MM.1S (cell line): ENCODE data around the gene PRLH.

Experiments
- DNase-seq: peaks from one replicate; pipeline ENCODE4 v3.0.0-alpha.2; 2015
- H2AFZ ChIP-seq: fragments of 300-600 bp; sonication (generic); 2 replicates; pipeline ENCODE4 v1.6.0; 2016; ENCODE audit warnings: antibody characterized with exemption, low read length
- H3F3A ChIP-seq: fragments of 300-600 bp; sonication (generic); 2 replicates; pipeline ENCODE4 v1.6.1; 2016; ENCODE audit warnings: mild to moderate bottlenecking, antibody characterized with exemption, low read length, moderate library complexity, mixed read lengths; ENCODE audit not compliant: insufficient read depth
- H3K27ac ChIP-seq: fragments of 300-600 bp; sonication (generic); 2 replicates; pipeline ENCODE4 v1.5.1; 2016; ENCODE audit warnings: mild to moderate bottlenecking, low read length
- H3K27me3 ChIP-seq: fragments of 300-600 bp; sonication (generic); replicated peaks from 2 replicates; pipeline ENCODE4 v1.6.0; 2016; ENCODE audit warnings: low read length; ENCODE audit not compliant: insufficient read depth
- H3K36me3 ChIP-seq: fragments of 300-600 bp; sonication (generic); replicated peaks from 2 replicates; pipeline ENCODE4 v1.6.1; 2016; ENCODE audit warnings: mild to moderate bottlenecking, low read length, mixed read lengths; ENCODE audit not compliant: insufficient read depth
- H3K4me1 ChIP-seq: fragments of 300-600 bp; sonication (generic); 2 replicates; pipeline ENCODE4 v1.6.1; 2016; ENCODE audit warnings: low read length, mixed read lengths
- H3K4me2 ChIP-seq: fragments of 300-600 bp; sonication (generic); 2 replicates; pipeline ENCODE4 v1.6.0; 2016; ENCODE audit warnings: low read depth, low read length
- H3K4me3 ChIP-seq: fragments of 300-600 bp; sonication (generic); 2 replicates; pipeline ENCODE4 v1.5.1; 2016; ENCODE audit warnings: low read length, mixed read lengths
- H3K79me2 ChIP-seq: fragments of 300-600 bp; sonication (generic); 2 replicates; pipeline ENCODE4 v1.6.1; 2016; ENCODE audit warnings: mixed run types, low read length, mixed read lengths
- H3K9ac ChIP-seq: fragments of 300-600 bp; sonication (generic); 2 replicates; pipeline ENCODE4 v1.6.1; 2016; ENCODE audit warnings: low read length, mixed read lengths
- H3K9me2 ChIP-seq: fragments of 300-600 bp; sonication (generic); replicated peaks from 2 replicates; pipeline ENCODE4 v1.6.1; 2016; ENCODE audit warnings: mild to moderate bottlenecking, low read length, mixed read lengths; ENCODE audit not compliant: insufficient read depth
- H3K9me3 ChIP-seq: fragments of 300-600 bp; sonication (generic); replicated peaks from 2 replicates; pipeline ENCODE4 v1.6.1; 2016; ENCODE audit warnings: mild to moderate bottlenecking, low read length, mixed read lengths; ENCODE audit not compliant: insufficient read depth
- H4K20me1 ChIP-seq: fragments of 300-600 bp; sonication (generic); 2 replicates; pipeline ENCODE4 v1.6.1; 2016; ENCODE audit warnings: mild to moderate bottlenecking, low read length, moderate library complexity, mixed read lengths; ENCODE audit not compliant: insufficient read depth
- EZH2 ChIP-seq: fragments of 300-600 bp; sonication (generic); optimal IDR thresholded peaks from 2 replicates; pipeline ENCODE3; 2017; ENCODE audit warnings: low read depth, mild to moderate bottlenecking, antibody characterized with exemption, low read length, mixed read lengths
- EZH2phosphoT487 ChIP-seq: fragments of 300-600 bp; sonication (generic); IDR thresholded peaks from 2 replicates; pipeline ENCODE4 v1.6.1; 2018; ENCODE audit warnings: antibody characterized with exemption, low read length
- TF ChIP-seq, protein P1 (sequence below): fragments of 300-600 bp; sonication (generic); IDR thresholded peaks from 2 replicates; pipeline ENCODE4 v1.5.1; 2016; ENCODE audit warnings: antibody characterized with exemption, low read length, mixed read lengths

Gene PRLH

DNA sequence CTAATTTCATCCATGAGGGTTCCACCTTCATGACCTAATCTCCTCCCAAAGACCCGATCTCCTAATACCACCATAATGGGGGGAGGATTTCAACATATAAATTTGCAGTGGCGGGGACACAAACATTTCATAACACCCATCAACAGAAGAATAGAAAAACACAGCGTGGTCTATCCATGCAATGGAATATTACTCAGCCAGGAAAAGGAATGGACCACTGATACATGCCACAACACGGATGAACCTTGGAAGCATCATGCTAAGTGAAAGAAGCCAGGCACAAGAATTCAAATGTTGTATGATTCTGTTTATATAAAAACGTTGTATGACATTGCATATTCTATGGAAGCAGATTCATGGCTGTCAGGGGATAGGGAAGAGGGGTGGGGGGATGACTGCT is 2.7 kb downstream of the PRLH start:
- Histone ChIP-seq H3K36me3 (no peaks in the 10 kb centered on the region), H3K27me3 (no peaks in the 10 kb centered on the region), H4K20me1 (no peaks in the 10 kb centered on the region), H3K4me1 (peaks cover 7% of the 10 kb centered on the region), H3K79me2 (no peaks in the 10 kb centered on the region), H3K4me3 (no peak overlapping the region), H3K27ac (no peak overlapping the region), H3K9me3 (no peaks in the 10 kb centered on the region), H3K9me2 (no peaks in the 10 kb centered on the region), H3K9ac (no peak overlapping the region), H3F3A (no peaks in the 10 kb centered on the region), H2AFZ (no peak overlapping the region), H3K4me2 (no peak overlapping the region)
- TF ChIP-seq EZH2 = no peak
- DNase-seq = no peak

DNA sequence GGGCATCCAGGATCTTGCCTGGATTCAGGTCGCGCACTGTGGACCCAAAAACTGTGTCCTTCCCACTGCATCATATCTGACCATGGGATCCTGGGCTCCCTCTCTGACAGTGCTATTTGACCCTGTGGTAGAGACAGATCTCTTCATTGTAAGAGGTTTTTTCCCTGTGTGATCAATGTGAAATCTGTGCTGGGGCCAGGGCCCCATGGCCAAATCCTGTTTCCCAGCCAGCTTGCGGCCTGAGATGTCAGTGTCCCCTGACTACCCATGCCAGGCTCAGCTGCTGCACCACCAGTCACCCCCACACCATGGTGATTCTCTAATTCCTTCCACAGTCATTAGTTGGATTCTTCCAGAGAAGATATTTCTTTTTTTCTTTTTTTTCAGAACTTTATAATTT is 3.5 kb downstream of the PRLH start:
- TF ChIP-seq EZH2phosphoT487 = no peak
- TF ChIP-seq, protein P1, sequence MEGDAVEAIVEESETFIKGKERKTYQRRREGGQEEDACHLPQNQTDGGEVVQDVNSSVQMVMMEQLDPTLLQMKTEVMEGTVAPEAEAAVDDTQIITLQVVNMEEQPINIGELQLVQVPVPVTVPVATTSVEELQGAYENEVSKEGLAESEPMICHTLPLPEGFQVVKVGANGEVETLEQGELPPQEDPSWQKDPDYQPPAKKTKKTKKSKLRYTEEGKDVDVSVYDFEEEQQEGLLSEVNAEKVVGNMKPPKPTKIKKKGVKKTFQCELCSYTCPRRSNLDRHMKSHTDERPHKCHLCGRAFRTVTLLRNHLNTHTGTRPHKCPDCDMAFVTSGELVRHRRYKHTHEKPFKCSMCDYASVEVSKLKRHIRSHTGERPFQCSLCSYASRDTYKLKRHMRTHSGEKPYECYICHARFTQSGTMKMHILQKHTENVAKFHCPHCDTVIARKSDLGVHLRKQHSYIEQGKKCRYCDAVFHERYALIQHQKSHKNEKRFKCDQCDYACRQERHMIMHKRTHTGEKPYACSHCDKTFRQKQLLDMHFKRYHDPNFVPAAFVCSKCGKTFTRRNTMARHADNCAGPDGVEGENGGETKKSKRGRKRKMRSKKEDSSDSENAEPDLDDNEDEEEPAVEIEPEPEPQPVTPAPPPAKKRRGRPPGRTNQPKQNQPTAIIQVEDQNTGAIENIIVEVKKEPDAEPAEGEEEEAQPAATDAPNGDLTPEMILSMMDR = no peak
- no peak for TF ChIP-seq EZH2
- H3K4me1 ChIP-seq = peaks cover 7% of the 10 kb centered on the region
- no peak overlapping the region for H3K4me3 ChIP-seq
- H3K36me3 ChIP-seq = no peaks in the 10 kb centered on the region
- H3F3A ChIP-seq = no peaks in the 10 kb centered on the region
- no peaks in the 10 kb centered on the region for H3K27me3 ChIP-seq
- no peak for DNase-seq
- no peak overlapping the region for H2AFZ ChIP-seq
- H3K9me3 ChIP-seq = no peaks in the 10 kb centered on the region
- H4K20me1 ChIP-seq = no peaks in the 10 kb centered on the region
- no peak overlapping the region for H3K4me2 ChIP-seq
- H3K9ac ChIP-seq = no peak overlapping the region
- H3K79me2 ChIP-seq = no peaks in the 10 kb centered on the region
- H3K27ac ChIP-seq = no peak overlapping the region
- H3K9me2 ChIP-seq = no peaks in the 10 kb centered on the region

DNA sequence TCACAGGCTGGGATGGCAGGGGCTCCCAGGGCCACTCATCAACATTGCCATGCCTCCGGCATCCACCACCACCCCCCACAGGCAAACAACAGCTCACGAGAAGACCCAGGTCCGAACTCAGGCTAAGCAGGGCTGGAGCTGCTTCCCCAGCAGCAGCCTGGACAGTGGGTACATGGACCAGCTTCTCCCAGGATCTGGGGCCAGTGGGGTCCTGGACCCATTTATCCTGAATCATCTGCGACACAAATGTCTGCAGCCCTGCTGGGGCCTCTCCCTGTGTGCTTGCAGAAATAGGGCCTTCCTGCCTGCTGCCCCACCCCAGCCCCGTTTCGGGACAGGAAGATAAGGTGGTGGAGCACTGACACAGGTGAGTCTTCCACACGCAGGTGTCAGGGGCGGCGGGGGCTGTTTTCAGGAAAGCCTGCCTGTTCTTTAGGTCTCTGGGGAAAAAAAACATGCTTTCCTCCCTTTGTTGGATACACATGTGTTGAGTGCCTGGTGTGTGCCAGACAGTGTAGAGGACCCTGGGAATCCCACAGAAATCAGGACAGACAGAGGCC is 4.5 kb downstream of the PRLH start:
- Histone ChIP-seq H3K4me1 (peaks cover 7% of the 10 kb centered on the region), H3K4me2 (no peak overlapping the region), H3K27me3 (no peaks in the 10 kb centered on the region), H4K20me1 (no peaks in the 10 kb centered on the region), H3K27ac (no peak overlapping the region), H3K36me3 (no peaks in the 10 kb centered on the region), H3K9me3 (no peaks in the 10 kb centered on the region), H3K79me2 (no peaks in the 10 kb centered on the region), H3K9me2 (no peaks in the 10 kb centered on the region), H2AFZ (no peak overlapping the region), H3K4me3 (no peak overlapping the region), H3F3A (no peaks in the 10 kb centered on the region), H3K9ac (no peak overlapping the region)
- no peak for DNase-seq
- TF ChIP-seq, protein P1 = no peak
- TF ChIP-seq EZH2phosphoT487 (no peak), EZH2 (no peak)

DNA sequence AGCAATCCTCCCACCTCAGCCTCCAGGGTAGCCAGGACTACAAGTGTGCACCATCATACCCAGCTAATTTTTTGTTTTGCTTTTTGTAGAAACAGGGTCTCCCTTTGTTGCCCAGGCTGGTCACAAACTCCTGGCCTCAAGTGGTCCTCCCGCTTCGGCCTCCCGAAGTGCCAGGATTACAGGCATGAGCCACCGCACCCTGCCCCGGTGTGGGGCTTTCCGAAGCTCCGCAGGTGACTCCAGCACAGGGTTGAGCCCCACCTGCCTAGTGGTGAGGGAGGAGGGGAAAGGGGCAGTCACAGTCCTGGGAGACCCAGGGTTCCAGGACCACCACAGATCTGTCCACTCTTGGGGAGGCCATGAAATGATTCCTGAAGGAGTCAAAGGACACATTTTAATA is 5.2 kb downstream of the PRLH start:
- no peaks in the 10 kb centered on the region for H3K9me2 ChIP-seq
- no peaks in the 10 kb centered on the region for H3K36me3 ChIP-seq
- H3K4me3 ChIP-seq = no peak overlapping the region
- no peak overlapping the region for H3K9ac ChIP-seq
- no peak overlapping the region for H2AFZ ChIP-seq
- no peak overlapping the region for H3K27ac ChIP-seq
- no peak for DNase-seq
- no peaks in the 10 kb centered on the region for H3K27me3 ChIP-seq
- H3K79me2 ChIP-seq = no peaks in the 10 kb centered on the region
- H3K4me2 ChIP-seq = no peak overlapping the region
- H3K9me3 ChIP-seq = no peaks in the 10 kb centered on the region
- H3K4me1 ChIP-seq = peaks cover 7% of the 10 kb centered on the region
- H3F3A ChIP-seq = no peaks in the 10 kb centered on the region
- H4K20me1 ChIP-seq = no peaks in the 10 kb centered on the region
- TF ChIP-seq, protein P1 = no peak
- no peak for TF ChIP-seq EZH2
- no peak for TF ChIP-seq EZH2phosphoT487
